ENCODE measurements around the gene CELSR1.
"Not testable (repeated sequence)": the region's sequence is repeated elsewhere in the genome, so short reads cannot be mapped to it uniquely, and the experiment has no call there.

Gene CELSR1

DNA sequence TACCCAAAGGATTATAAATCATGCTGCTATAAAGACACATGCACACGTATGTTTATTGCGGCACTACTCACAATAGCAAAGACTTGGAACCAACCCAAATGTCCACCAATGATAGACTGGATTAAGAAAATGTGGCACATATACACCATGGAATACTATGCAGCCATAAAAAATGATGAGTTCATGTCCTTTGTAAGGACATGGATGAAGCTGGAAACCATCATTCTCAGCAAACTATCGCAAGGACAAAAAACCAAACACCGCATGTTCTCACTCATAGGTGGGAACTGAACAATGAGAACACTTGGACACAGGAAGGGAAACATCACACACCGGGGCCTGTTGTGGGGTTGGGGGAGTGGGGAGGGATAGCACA is 21.3 kb downstream of the CELSR1 start:
- not testable (repeated sequence) for DNase-seq (ENCODE audit: low read depth, low spot score)
- peak overlapping the region; percentile 84 for H3K27ac ChIP-seq

DNA sequence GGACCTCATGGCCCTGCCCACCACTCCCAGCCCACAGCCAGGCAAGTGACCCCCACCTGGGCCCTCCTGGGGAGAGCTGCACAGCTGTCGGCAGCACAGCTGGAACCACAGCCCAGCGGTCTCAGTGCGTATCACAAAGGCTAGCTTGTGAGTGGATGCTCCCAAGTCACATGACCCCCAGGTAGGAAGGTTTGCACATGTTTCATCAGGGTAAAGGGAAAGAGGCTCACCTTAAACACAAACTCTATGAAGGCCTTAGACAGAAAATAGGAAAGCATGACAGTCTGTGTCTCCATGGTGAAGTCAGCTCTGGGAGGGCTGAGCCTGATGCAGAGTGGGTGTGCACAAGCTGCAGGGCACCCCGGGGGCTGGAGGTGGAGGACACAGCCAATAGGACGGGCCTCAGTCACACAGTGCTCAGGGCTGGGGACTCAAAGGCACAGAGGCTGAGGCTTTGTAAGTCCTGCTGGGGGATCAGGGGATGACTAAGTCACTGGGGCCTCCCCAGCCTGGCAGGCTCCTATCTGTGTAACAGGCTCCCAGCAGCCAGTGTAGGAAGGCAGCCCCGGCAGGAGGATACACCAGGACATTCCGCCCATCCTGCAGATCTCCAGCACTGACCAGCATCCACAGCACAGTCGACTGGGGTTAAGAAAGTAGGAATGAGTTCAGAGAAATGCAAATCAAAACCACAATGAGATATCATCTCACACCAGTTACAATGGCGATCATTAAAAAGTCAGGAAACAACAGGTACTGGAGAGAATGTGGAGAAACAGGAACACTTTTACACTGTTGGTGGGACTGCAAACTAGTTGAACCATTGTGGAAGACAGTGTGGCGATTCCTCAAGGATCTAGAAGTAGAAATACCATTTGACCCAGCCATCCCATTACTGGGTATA is 22.0 kb downstream of the CELSR1 start:
- peak overlapping the region; percentile 84 for H3K27ac ChIP-seq
- no peak for DNase-seq (ENCODE audit: low read depth, low spot score)

DNA sequence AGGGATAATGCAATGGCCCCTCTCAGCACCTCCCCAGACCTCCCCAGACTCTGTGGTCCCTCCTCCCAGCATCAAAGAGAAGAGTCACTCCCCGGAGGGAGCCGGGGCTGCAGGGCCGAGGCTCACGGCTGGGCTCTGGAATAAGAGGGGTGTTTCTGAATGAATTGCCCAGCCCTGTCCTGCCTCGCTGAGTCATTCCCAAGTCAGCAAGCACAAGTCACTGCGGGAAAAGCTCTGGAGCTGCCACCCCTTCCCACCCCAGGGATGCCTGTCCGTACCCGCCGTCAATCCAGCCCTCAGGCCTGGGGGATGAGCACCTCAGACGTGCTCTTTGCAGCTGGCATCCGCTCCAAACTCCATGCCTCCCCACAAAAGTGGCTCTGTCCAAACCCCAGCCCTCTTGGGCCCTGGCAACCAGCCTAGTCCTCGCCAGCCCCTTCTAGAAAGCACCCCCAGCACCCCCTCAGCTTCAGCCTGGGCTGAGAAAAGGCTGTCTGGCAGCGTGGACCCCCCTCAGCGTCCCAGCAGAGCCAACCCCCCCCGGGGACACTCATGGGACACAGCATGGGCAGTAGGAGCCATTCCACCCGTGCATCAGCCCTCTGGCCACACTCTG is 22.7 kb downstream of the CELSR1 start:
- peak overlapping the region; percentile 84 for H3K27ac ChIP-seq
- peak; percentile 81 for DNase-seq (ENCODE audit: low read depth, low spot score)

DNA sequence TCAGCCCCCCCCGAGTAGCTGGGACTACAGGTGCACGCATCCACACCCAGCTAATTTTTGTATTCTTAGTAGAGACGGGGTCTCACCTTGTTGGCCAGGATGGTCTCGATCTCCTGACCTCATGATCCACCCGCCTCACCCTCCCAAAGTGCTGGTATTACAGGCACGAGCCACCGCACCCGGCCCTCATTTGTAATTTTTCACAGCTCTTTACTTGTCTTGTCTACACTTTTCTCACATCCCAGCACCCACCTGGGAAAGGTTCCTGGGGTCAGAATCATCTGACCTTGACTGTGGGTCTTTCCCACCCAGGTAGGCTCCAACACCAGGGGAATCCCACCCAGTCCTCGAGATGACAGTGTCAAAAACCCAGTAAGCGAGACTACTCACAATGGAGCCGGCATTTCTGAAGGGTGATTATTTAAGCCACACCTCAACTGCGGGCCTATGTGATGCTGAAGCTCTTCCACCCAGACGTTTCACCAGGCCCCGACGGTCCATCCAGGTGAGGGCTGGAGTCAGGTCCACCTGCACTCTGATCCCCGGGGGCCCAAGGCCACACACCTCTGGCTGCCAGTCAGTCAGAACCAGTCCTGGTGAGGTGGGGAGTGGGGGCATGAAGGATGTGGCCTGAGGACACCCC is 23.4 kb downstream of the CELSR1 start:
- peak overlapping the region; percentile 84 for H3K27ac ChIP-seq
- DNase-seq (ENCODE audit: low read depth, low spot score), result no peak

DNA sequence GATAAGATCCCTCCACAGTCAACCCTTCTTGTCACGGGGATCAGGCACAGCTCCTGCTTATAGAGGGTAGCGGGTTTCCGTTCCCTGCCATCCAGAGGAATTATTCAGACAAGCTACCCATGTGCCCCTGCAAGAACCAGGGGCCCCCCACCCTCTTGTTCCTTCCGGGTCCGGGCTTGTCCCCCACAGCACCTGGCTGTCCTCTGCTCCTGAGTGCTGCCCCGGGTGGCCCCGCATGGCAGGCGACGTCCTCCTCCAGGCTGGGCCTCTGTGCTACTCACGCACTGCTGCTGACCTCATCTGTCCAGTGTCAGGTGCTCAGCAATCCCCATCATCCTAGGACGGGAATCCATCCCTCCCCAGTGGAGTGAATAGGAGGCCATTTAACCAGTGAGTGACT is 24.7 kb downstream of the CELSR1 start:
- DNase-seq (ENCODE audit: low read depth, low spot score), result no peak

DNA sequence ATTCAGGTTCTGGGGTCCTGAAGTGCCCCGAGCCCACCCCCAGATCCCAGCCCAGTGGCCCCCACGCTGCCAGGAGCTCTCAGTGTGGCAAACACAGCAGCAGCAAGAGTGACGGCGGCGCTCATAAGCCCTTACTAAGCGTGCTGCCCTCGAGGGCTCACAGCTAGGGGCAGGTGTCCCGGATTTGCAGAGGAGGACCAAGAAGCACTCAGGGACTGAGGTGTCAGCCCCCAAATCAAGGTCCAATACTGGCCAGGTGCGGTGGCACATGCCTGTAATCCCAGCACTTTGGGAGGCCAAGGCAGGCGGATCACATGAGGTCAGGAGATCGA is 25.4 kb downstream of the CELSR1 start:
- DNase-seq (ENCODE audit: low read depth, low spot score), result no peak
- H3K27ac ChIP-seq, result no peak overlapping the region

More for the DNA sequence above, 24.7 kb downstream of the CELSR1 start:
- no peak overlapping the region for H3K27ac ChIP-seq

DNA sequence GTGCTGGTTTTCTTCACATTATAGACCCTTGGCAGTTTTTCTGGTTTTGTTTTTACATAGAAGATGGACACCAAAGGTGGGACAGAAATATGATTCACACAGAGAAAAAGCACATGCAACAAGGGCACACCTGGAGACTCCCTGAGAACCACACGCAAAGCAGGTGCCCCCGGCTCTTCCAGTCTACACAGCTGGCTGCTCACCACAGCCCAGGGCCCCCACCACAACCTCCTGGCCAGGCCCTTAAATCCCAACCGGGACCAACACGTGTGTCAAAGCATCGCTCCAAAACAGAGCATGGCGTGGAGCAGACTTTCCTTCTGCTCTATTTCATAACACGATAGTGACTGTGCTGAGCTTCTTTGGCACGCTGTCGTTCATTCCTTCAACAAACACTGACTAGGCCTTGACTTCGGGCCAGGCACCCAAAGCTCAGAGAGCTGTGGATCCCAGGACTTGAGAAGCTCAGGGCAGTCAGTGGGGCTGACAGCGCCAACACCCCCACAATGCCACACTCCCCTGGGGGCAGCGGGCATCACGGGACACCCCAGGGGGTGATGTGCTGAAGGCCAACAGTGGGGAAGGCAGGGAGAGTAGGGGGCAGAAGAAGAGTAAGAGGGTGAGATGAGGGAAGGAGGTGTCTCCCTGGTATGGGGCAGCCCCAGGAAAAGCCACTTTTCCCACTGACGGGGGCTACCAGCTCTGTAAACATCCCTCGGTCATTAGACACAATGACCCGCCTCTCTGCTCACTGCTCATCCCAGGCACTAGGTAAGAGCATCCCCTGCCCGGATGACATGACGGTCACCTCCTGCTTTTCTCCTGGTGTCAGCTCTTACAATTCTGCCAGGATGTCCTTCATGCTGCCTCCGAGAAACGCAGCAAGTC is 26.0 kb downstream of the CELSR1 start:
- DNase-seq (ENCODE audit: low read depth, low spot score), result no peak
- no peak overlapping the region for H3K27ac ChIP-seq

DNA sequence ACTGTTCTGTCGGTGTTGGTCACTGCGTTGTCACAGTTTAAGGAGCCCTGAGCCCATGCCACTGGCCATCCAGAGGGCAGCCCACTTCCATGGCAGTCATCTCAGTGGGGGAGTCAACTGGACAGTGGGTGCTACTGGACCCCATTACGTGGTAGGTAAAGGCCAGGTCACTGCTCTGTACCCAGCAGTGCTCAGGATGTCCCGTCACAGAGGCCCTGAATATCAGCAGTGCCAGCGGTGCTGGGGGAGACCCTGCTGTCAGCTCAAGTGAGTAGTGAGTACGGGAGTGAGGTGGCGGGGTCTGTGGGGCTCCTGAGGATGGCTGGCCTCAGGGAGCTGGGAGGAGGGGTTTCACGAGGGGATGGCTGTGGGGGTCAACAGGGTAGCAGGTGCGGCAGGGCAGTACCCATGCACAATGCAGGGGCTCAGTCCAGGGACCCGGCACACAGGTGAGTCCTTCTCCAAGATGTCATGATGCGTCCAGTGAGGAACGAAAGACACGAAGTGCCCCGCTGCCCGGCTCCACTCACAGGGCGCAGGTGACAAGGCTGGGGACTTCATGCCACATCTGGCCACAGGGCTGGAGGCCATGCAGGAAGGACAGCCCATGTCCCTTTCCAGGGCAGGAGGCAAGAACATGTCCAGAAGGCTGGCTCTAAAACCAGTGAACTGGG is 27.9 kb downstream of the CELSR1 start:
- no peak for DNase-seq (ENCODE audit: low read depth, low spot score)
- no peak overlapping the region for H3K27ac ChIP-seq

DNA sequence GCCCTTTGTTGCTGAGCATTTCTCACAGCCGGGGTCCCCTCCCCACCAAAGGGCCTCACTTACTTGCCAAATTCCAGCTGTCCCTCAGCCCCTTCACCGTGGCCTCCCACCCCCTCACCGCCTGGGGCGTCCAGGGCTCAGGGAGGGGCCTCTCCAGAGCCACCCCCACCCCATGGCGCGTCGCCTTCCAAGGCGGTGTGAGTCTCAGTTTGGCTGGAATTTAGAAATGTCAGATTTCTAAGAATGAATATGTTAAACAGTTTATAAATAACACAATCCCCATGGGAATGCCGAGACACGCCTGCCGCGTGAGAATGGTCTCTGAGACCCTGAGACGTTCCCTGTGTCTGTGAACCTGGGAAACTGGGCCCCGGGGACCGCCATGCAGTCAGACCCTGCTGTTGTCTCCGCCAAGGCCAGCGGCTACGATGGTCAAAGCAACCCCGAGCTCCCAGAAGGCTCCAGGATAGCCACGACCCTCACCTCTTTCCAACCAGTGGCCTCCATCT is 28.9 kb downstream of the CELSR1 start:
- no peak overlapping the region for H3K27ac ChIP-seq
- no peak for DNase-seq (ENCODE audit: low read depth, low spot score)

DNA sequence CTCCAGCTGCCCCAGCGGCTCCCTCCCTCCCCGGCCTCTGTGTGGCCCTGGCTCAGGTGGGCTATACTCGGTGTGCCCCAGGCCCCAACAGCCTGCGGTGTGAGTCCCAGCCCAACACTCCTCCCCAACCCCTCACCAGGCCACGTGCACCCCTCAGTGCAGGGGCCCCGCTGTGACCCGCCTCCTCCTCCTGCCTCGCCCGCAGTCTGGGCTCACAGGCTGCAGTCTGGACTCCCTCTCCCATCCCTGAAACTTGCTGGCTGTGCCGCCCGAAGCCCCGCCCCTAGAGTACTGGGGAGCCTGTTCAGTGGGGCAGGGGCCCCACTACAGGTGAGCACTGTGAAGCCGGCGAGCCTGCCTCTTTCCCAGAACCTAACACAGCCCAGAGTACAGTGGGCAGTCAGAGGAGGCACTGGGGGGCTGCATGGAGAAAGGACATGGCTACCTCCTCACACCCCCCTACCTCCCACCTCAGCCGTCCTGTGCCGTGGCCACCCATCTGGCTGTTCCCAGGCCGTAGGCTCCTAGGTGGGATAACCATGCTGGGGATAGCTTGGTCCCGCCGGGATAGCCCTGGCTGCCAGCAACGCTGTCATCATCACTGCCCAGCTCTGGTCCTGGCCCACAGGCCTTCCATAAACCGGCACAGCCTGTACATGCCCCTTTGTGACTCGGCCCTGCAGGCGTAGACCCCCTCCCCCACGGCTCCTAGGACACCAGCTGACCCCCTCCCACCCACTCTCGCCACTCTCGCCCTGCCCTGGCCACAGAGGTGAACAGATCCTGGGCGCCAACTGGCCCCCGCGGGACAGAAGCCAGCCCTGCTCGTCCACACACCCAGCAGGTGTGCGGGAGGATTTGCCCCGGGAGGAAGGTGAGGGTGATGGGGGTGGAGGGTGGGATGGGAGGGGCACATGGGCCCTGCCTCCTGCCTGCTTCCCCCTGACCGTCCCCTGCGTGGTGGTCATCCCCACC is 29.7 kb downstream of the CELSR1 start:
- DNase-seq (ENCODE audit: low read depth, low spot score), result no peak
- H3K27ac ChIP-seq, result no peak overlapping the region

DNA sequence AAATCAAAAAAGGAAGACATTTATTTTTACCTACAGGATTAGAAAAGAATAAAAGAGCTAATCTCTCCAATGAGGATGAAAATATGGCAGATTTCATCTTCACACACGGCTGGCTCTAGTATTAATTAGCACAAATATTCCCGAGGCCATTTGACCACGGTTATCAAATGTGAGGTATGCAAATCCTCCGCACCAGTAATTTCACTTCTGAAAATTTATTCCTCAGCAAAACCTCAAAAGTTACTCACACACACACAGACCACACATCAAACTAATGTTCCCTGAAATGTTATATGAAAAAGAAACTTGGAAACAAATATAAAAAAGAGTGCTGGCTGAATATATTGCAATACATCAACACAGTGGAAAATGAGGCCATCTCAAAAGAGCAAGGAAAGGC is 32.8 kb downstream of the CELSR1 start:
- H3K27ac ChIP-seq, result no peak overlapping the region
- no peak for DNase-seq (ENCODE audit: low read depth, low spot score)

DNA sequence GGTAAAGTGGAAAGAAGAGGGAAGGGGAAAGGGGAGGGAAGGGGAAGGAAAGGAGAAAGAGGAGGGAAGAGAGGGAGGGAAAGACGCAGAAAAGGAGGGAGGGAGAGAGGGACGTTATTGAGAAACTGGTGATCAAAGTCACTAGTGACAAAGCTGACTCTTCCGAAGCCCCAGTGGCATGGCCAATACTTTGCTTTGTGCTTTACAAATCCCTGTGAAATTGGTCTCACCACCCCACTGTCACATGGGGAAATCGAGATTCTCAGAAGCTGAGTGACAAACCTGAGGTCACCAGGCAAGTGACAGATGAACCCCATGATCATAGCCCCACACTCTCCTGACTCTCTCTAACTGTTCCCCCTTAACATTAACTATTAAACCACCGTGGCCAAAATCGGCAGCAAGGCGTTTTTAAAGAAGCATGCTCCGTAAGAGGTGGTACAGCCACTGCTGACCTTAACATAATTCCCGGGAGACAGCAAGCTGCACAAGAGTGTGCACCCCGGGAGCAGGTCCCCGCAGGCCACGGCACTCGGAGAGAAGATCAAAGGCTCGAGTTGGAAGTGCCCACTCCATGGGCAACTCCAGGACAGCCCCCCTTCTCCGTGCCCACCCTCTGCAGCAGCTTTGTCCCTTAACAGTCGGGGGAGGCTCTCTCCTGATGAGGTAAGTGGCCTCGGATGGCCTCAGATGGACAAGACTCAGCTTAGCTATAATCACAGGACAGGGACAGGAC is 34.8 kb downstream of the CELSR1 start:
- DNase-seq (ENCODE audit: low read depth, low spot score), result no peak
- peak overlapping the region; percentile 75 for H3K27ac ChIP-seq

DNA sequence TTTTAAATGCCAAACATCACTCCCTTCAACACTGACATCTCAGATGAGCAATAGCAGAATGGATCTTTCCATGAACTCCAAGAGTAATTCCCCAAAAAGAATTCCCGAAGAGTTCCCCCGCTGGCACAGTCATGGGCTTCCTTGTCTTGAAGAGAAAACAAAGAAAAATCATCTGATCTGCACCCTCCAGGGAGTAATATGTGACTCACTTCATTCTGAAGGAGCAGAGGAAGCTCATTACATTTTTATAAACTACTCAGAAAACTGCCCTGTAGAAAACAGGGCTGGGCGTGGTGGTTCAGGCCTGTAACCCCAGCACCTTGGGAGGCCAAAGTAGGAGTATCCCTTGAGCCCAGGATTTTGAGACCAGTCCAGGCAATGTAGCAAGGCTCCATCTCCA is 35.7 kb downstream of the CELSR1 start:
- H3K27ac ChIP-seq, result peak overlapping the region; percentile 75
- no peak for DNase-seq (ENCODE audit: low read depth, low spot score)

DNA sequence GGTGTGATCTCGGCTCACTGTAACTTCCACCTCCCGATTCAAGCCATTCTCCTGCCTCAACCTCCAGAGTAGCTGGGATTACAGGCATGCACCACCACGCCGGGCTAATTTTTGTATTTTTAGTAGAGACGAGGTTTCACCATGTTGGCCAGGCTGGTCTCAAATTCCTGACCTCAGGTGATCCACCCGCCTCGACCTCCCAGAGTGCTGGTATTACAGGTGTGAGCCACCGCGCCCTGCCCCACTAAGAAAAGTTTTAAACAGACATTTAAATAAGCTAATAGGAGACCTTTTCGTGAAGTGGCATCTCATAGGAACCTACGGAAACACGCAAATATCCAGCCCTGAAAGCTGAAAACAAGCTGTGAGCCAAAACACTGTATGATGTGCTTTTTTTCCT is 36.2 kb downstream of the CELSR1 start:
- DNase-seq (ENCODE audit: low read depth, low spot score), result not testable (repeated sequence)
- H3K27ac ChIP-seq, result peak overlapping the region; percentile 75

DNA sequence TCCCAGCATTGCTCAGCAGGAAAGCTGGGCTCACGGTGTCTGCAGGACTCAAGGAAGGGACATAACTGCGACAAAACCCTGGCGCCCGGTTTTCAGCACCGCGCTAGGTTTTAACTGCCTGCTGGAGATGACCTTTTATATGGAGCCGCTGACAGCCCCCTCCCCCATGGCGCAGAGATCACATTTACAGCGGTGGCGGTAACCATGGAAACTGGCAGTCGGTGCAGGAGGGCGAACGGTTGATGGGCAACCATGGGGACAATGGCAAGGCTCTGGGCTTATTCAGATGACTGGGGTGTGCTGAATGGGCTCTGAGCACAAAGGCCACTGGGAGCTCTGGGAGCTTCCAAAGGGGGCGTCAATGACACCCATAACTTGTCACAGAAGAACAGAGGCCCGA is 37.2 kb downstream of the CELSR1 start:
- DNase-seq (ENCODE audit: low read depth, low spot score), result no peak
- no peak overlapping the region for H3K27ac ChIP-seq

DNA sequence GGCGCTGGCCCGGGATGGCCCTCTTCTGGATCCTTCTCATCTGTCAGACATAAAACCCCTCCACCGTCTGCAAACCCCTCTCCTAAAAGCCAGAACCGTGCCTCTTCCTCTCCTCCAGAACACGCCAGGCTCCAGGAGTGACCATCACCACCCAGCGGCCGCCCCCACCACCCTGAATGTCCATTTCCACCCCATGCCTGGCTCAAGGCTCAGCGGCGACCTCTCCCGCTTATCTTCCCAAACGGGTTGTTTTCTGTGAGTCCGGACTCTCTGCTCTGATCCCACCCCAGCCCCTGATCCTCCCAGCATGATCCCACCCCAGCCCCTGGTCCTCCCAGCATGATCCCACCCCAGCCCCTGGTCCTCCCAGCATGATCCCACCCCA is 37.6 kb downstream of the CELSR1 start:
- H3K27ac ChIP-seq, result peak overlapping the region; percentile 89
- DNase-seq (ENCODE audit: low read depth, low spot score), result no peak

DNA sequence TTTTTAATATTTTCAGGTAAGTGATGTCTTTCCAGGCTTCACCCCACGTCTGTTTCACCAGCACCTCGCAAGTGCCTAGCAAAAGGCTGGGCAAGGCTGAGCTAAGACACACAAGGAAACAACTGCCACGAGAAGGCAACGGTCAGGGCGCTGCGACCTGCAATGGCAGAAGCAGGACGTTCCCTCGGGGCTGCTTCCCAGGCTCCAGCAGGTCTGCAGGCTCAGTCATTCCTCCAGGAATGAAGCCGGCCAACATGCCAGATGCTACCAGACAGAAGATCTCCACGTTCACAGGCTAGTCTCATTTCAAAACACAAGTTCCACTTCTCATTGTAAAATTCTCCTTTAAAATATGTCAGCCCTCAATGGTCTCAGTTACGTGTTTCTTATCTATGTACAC is 45.5 kb downstream of the CELSR1 start:
- peak overlapping the region; percentile 13 for H3K27ac ChIP-seq
- no peak for DNase-seq (ENCODE audit: low read depth, low spot score)

DNA sequence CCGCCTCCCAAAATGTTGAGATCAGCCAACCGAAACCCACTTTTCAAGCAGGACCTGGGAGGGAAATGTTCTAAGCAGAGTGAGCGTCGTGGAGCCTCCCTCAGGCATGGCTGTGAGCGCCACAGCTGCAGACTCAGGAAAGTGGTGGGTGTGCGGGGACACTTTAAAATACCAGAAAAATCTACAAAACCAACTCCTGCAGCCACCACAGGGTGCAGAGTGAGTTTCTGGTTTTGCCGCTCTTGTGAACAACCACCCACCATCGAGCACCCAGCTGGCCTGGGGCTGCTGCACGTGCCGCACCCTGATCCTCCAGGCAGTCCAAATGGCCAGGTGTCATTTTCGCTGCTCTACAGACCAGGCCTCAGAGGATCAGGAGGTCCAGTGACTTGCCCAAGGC is 46.9 kb downstream of the CELSR1 start:
- no peak overlapping the region for H3K27ac ChIP-seq
- no peak for DNase-seq (ENCODE audit: low read depth, low spot score)
